Measurements from ENCODE around the gene SRC. TPM values are rescaled to one million over a fixed set of nuclear protein-coding genes. Genes with fewer than 3 reads are reported as not detected.

Gene SRC
- total RNA-seq = 30.2 TPM

DNA sequence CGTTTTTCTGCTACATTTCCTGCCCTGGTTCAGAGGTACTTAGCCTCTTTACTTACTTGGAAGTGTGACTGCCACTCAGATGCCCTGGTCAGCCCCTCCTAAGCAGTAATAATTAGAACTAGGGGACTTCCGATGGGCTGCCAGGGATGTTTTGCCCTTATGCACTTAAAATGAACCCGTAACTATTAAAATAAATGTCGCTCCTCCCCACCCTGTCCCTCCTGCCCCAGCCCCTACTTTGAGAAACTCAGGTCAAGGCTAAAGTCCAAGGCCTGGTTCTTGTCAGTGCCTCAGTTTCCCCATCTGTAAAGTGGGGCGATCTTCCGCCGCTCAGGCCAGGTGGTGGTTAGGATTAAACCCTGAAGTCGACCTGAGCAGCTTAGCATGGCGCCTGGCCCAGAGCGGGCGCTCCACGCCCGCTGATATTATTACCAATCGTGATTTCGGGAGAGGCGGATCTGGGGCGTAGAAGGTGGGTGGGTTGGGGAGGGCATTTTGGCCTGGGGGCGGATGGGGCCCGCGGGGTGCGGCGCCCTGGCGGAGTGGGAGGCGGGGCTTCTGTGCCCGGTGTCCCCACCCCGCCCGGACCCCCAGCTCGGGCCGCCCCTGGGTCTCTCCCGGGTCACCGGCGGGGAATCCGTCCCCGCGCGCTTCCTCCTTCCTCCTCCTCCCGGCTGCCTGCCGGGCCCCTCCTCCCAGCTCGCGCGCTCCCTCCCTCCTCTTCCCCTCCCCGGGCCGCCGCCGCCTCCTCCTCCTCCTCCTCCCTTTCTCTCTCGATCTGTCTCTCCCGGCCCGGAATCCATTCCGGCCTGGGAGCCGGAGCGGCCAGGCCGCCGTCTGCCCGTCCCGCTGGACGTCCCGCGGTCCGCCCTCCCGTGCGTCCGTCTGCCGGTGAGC lies at the start of gene SRC:
SRC (plus strand) TSS at position 802 of the 897 bp plus-strand sequence. CDS start 38,014 bp downstream, outside the sequence.

Other genes with a start within 250 kb of the SRC start
- gene RPN2, start 166.8 kb upstream of the SRC start, total RNA-seq = 134 TPM
- gene MROH8, start 166.6 kb upstream of the SRC start, total RNA-seq = 9.9 TPM
- 2.3 TPM for gene GHRH, start 84.3 kb upstream of the SRC start, total RNA-seq
- gene MANBAL, start 56.5 kb upstream of the SRC start, total RNA-seq = 23.3 TPM
- gene NNAT, start 175.1 kb downstream of the SRC start, total RNA-seq = 576 TPM
- 193 TPM for gene BLCAP, start 181.7 kb downstream of the SRC start, total RNA-seq